NCI-H2227 treated with DMSO at 0.1 percent for 48 hours (cell line): ENCODE data around the gene ZNF385B.
"Not testable (repeated sequence)": the region's sequence is repeated elsewhere in the genome, so short reads cannot be mapped to it uniquely, and the experiment has no call there.

Source experiments
- DNase-seq: peaks from one replicate; lab custom pipeline; 2025; lab: John Stamatoyannopoulos, UW

ZNF385B gene

GRCh38 chr2:179802051-179802882 is 59.1 kb downstream of the ZNF385B start:
- DNase-seq = no peak

GRCh38 chr2:179800776-179801175 is 60.6 kb downstream of the ZNF385B start:
- DNase-seq = no peak

GRCh38 chr2:179796213-179797007 is 65.0 kb downstream of the ZNF385B start:
- no peak for DNase-seq

GRCh38 chr2:179793902-179794301 is 67.5 kb downstream of the ZNF385B start:
- no peak for DNase-seq

- no peak for DNase-seq
Observed at GRCh38 chr2:179793238-179793637, 68.2 kb downstream of the ZNF385B start.

- no peak for DNase-seq
Observed at GRCh38 chr2:179790235-179791217, 70.9 kb downstream of the ZNF385B start.

- DNase-seq = no peak
Observed at GRCh38 chr2:179788104-179788503, 73.3 kb downstream of the ZNF385B start.

GRCh38 chr2:179787601-179788000 is 73.8 kb downstream of the ZNF385B start:
- DNase-seq = no peak

GRCh38 chr2:179785902-179786301 is 75.5 kb downstream of the ZNF385B start:
- no peak for DNase-seq

GRCh38 chr2:179782346-179782745 is 79.1 kb downstream of the ZNF385B start:
- DNase-seq = not testable (repeated sequence)

GRCh38 chr2:179773986-179774385 is 87.4 kb downstream of the ZNF385B start:
- DNase-seq = no peak

GRCh38 chr2:179772346-179772745 is 89.1 kb downstream of the ZNF385B start:
- DNase-seq = no peak

GRCh38 chr2:179771791-179772190 is 89.6 kb downstream of the ZNF385B start:
- no peak for DNase-seq

- DNase-seq = no peak
Observed at GRCh38 chr2:179770029-179770428, 91.4 kb downstream of the ZNF385B start.

- DNase-seq = no peak
Observed at GRCh38 chr2:179769323-179769722, 92.1 kb downstream of the ZNF385B start.

GRCh38 chr2:179768765-179769164 is 92.6 kb downstream of the ZNF385B start:
- no peak for DNase-seq

- no peak for DNase-seq
Observed at GRCh38 chr2:179765666-179766065, 95.7 kb downstream of the ZNF385B start.

GRCh38 chr2:179764710-179765109 is 96.7 kb downstream of the ZNF385B start:
- DNase-seq = no peak

GRCh38 chr2:179758636-179759035 is 102.8 kb downstream of the ZNF385B start:
- no peak for DNase-seq

GRCh38 chr2:179751163-179751809 is 110.1 kb downstream of the ZNF385B start:
- peak; percentile 51 for DNase-seq

- DNase-seq = peak; percentile 23
Observed at GRCh38 chr2:179749210-179749609, 112.2 kb downstream of the ZNF385B start.
